GM12892 (cell line): ENCODE results near the gene SIPA1L3.

ENCODE experiments used
- POLR2A ChIP-seq: IDR thresholded peaks from 2 replicates; pipeline ENCODE4 v1.6.1; 2011; ENCODE audit warnings: low read depth, low read length, control low read depth
- POLR2AphosphoS5 ChIP-seq: IDR thresholded peaks from 2 replicates; pipeline ENCODE4 v1.6.1; 2011; ENCODE audit warnings: low read depth, low read length, control low read depth
- TAF1 ChIP-seq: IDR thresholded peaks from 2 replicates; pipeline ENCODE4 v1.6.1; 2011; ENCODE audit warnings: low read depth, mild to moderate bottlenecking, control low read depth, low read length, borderline replicate concordance

GRCh38 chr19:38031423-38031770 lies 124.4 kb downstream of the SIPA1L3 start:
- no peak for TF ChIP-seq POLR2AphosphoS5
- no peak for TF ChIP-seq POLR2A
- no peak for TF ChIP-seq TAF1
